ENCODE data around the gene ARHGEF2. TPM values are rescaled to one million over a fixed set of nuclear protein-coding genes. Genes with fewer than 3 reads are reported as not detected.

Gene ARHGEF2
- total and polyA plus RNA-seq, 9 of the 15 experiments (the other 6 are each of a cell fraction or from before 2014, with no cell fraction given), result 7.1 to 162 (median 62.2) TPM

- TF ChIP-seq PRDM10 (IDR thresholded peaks at IDR 0.05; ENCODE audit: partially characterized antibody) (peak; percentile 13), SREBF2 (CRISPR knock-in tag; IDR thresholded peaks at IDR 0.05) (no peak), CHD2 (IDR thresholded peaks at IDR 0.05; ENCODE audit: low read depth, low read length) (no peak), ZNF444 (CRISPR knock-in tag; IDR thresholded peaks at IDR 0.05) (peak; percentile 96), MECOM (CRISPR knock-in tag; IDR thresholded peaks at IDR 0.05) (no peak), ZNF407 (IDR thresholded peaks at IDR 0.05; ENCODE audit: low read depth) (no peak), TAF9B (IDR thresholded peaks at IDR 0.05; ENCODE audit: partially characterized antibody) (no peak), RBFOX2 (IDR thresholded peaks at IDR 0.05; ENCODE audit: low read depth, low read length) (peak; percentile 48), PKNOX1 (IDR thresholded peaks at IDR 0.05) (0 out of 2 replicates have a peak, but pooled peaks have one; percentile 26), ZNF143 (CRISPR knock-in tag; IDR thresholded peaks at IDR 0.05) (0 out of 2 replicates have a peak, but pooled peaks have one; percentile 2), ZFX (CRISPR knock-in tag; IDR thresholded peaks at IDR 0.05) (peak; percentile 49; the same call in 1 of the 2 replicates), ZBED1 (IDR thresholded peaks at IDR 0.05) (0 out of 2 replicates have a peak, but pooled peaks have one; percentile 41), PHF8 (IDR thresholded peaks at IDR 0.05; ENCODE audit: borderline replicate concordance, low read length) (peak; percentile 31; the same call in 1 of the 2 replicates), HDAC8 (tag; IDR thresholded peaks at IDR 0.05) (no peak), CBX1 (IDR thresholded peaks at IDR 0.05; ENCODE audit: low read depth) (no peak)
These were observed 2.1 kb downstream of the ARHGEF2 start (continued) for GRCh38 chr1:155976062-155976912.

All from K562 (cell line).